A549 (cell line): ENCODE measurements around the gene ESR1. TPM values are rescaled to one million over a fixed set of nuclear protein-coding genes. Genes with fewer than 3 reads are reported as not detected.

Source experiments
- ATAC-seq, 2 experiments: fragments of 200-7000 bp in 1 of 2; fragments of >200 bp in 1 of 2; cut with Nextera tagmentation in 1 of 2; cut with Tn5 transposase in 1 of 2; 3 replicates each; pipeline versions ENCODE4 v1.8.0 to v1.9.1; 2018 to 2020; ENCODE audit warnings: mild to moderate bottlenecking in 1 of 2, moderate library complexity in 1 of 2
- CTCF ChIA-PET: fragments of 300-600 bp; sonication (Branson Sonifier 250); formaldehyde crosslinking; extraction: SDS; loops from one replicate; lab custom pipeline; 2021; ENCODE audit warnings: antibody characterized with exemption, inconsistent platforms; lab: Yijun Ruan, JAX
- POLR2A ChIA-PET: fragments of 350-600 bp; formaldehyde crosslinking; extraction: SDS; loops from one replicate; lab custom pipeline; 2021; ENCODE audit warnings: antibody characterized with exemption, inconsistent platforms; lab: Yijun Ruan, JAX
- DNase-seq, 2 experiments: peaks; one replicate each; pipeline versions ENCODE4 v3.0.0 to v3.0.0-alpha.2; 2011 to 2016; ENCODE audit warnings: low read depth in 1 of 2, low spot score in 1 of 2
- FAIRE-seq: peaks from 2 replicates; lab custom pipeline; 2011; peaks lifted over from hg19 to GRCh38; lab: Jason Lieb, UNC
- H3K27ac ChIP-seq, 2 experiments: fragments of >200 bp; sonication (Bioruptor Twin); formaldehyde crosslinking; 3 replicates each; pipeline ENCODE4 v1.5.1; 2016 to 2017
- H3K4me1 ChIP-seq: fragments of >200 bp; sonication (Bioruptor Twin); formaldehyde crosslinking; 3 replicates; pipeline ENCODE4 v1.6.1; 2016
- H3K4me2 ChIP-seq: fragments of >200 bp; sonication (Bioruptor Twin); formaldehyde crosslinking; 3 replicates; pipeline ENCODE4 v1.6.1; 2016
- H3K4me3 ChIP-seq: fragments of >200 bp; sonication (Bioruptor Twin); formaldehyde crosslinking; 3 replicates; pipeline ENCODE4 v1.5.1; 2016
- H3K9me3 ChIP-seq: fragments of >200 bp; sonication (Bioruptor Twin); formaldehyde crosslinking; 3 replicates; pipeline ENCODE4 v1.6.1; 2016
- CEBPB ChIP-seq, 2 experiments: fragments of >200 bp in 1 of 2; sonication (Bioruptor Twin) in 1 of 2; formaldehyde crosslinking in 1 of 2; IDR thresholded peaks; 2 replicates each; pipeline ENCODE4 v1.6.1; 2012 to 2016
- CHD4 ChIP-seq: fragments of 200-600 bp; sonication (generic); IDR thresholded peaks from 2 replicates; pipeline ENCODE4 v1.6.1; 2016; ENCODE audit warnings: antibody characterized with exemption, mild to moderate bottlenecking, borderline replicate concordance
- EP300 ChIP-seq, 2 experiments: fragments of >200 bp; sonication (Bioruptor Twin); formaldehyde crosslinking; IDR thresholded peaks; 2 replicates in 1 of 2; 3 replicates in 1 of 2; pipeline ENCODE4 v1.6.1; 2016 to 2017
- GATA3 ChIP-seq: IDR thresholded peaks from 2 replicates; pipeline ENCODE4 v1.6.1; 2012; ENCODE audit warnings: borderline replicate concordance
- HOXA7 ChIP-seq: fragments of 250-450 bp; sonication (Bioruptor Pico); IDR thresholded peaks from 2 replicates; pipeline ENCODE4 v1.5.0; 2020; ENCODE audit warnings: mild to moderate bottlenecking, moderate library complexity
- HOXB13 ChIP-seq: fragments of 250-450 bp; sonication (Bioruptor Pico); IDR thresholded peaks from 2 replicates; pipeline ENCODE4 v1.5.0; 2020; ENCODE audit warnings: low read depth, mild to moderate bottlenecking, moderate library complexity
- JUNB ChIP-seq: fragments of >200 bp; sonication (Bioruptor Twin); formaldehyde crosslinking; IDR thresholded peaks from 2 replicates; pipeline ENCODE4 v1.6.1; 2016
- MAZ ChIP-seq: fragments of 150-350 bp; IDR thresholded peaks from 2 replicates; pipeline ENCODE4 v1.6.1; 2014; ENCODE audit warnings: antibody characterized with exemption, low read depth, low read length, borderline replicate concordance
- POLR2A ChIP-seq: IDR thresholded peaks from 2 replicates; pipeline ENCODE4 v1.6.1; 2012; ENCODE audit warnings: mild to moderate bottlenecking, low read length
- POLR2AphosphoS2 ChIP-seq: conservative IDR thresholded peaks from 2 replicates; pipeline ENCODE4 v1.6.1; 2012; ENCODE audit warnings: low read length, improper control_type of control experiment, inconsistent platforms
- RAD21 ChIP-seq, 2 experiments: fragments of >200 bp in 1 of 2; sonication (Bioruptor Twin) in 1 of 2; formaldehyde crosslinking in 1 of 2; IDR thresholded peaks in 1 of 2; conservative IDR thresholded peaks in 1 of 2; 2 replicates in 1 of 2; 3 replicates in 1 of 2; pipeline ENCODE4 v1.6.1; 2012 to 2018; ENCODE audit warnings: inconsistent platforms in 1 of 2
- RNF2 ChIP-seq: fragments of 200-600 bp; sonication (generic); IDR thresholded peaks from 2 replicates; pipeline ENCODE4 v1.6.1; 2016; ENCODE audit warnings: low read depth, mild to moderate bottlenecking, antibody characterized with exemption, moderate library complexity, borderline replicate concordance
- SREBF2 ChIP-seq: fragments of 450-650 bp; IDR thresholded peaks from 2 replicates; pipeline ENCODE4 v1.6.1; 2014; ENCODE audit warnings: mild to moderate bottlenecking, moderate library complexity
- TP53 ChIP-seq: fragments of 250-450 bp; sonication (Bioruptor Pico); IDR thresholded peaks from 2 replicates; pipeline ENCODE4 v1.5.0; 2021; ENCODE audit warnings: mild to moderate bottlenecking, moderate library complexity
- ZC3H11A ChIP-seq: fragments of 450-650 bp; IDR thresholded peaks from 2 replicates; pipeline ENCODE4 v1.6.1; 2014; ENCODE audit warnings: antibody characterized with exemption, mild to moderate bottlenecking
- ZSCAN20 ChIP-seq: fragments of 250-450 bp; sonication (Bioruptor Pico); IDR thresholded peaks from 2 replicates; pipeline ENCODE4 v1.8.0; 2022; ENCODE audit warnings: mild to moderate bottlenecking, moderate library complexity
- WGBS: methylation state at CpG from one replicate; pipeline ENCODE4 v1.1.6; 2017; ENCODE audit errors: missing lambda C conversion rate; 5-methylcytosine and 5-hydroxymethylcytosine counted together
- polyA plus RNA-seq, 4 experiments: library from polyadenylated mRNA; depleted of rRNA in 3 of 4; stranded (reverse); fragments of >200 nt; fragmentation: RNase III in 1 of 4; extraction: RNeasy Plus Mini Kit Qiagen cat#74134 plus additional on column Dnase treatment in 1 of 4; gene quantifications; 2 replicates in 3 of 4; 3 replicates in 1 of 4; pipeline ENCODE4 v1.2.3, GENCODE V29; 2011 to 2017
- TF ChIP-seq, protein P1 (sequence below): IDR thresholded peaks from 2 replicates; pipeline ENCODE4 v1.6.1; 2012
- TF ChIP-seq, protein P2 (sequence below): fragments of 250-450 bp; sonication (Bioruptor Pico); IDR thresholded peaks from 2 replicates; pipeline ENCODE4 v1.5.0; 2020; ENCODE audit warnings: low read depth, mild to moderate bottlenecking, moderate library complexity
- TF ChIP-seq, protein P3 (sequence below): IDR thresholded peaks from 2 replicates; pipeline ENCODE4 v1.6.1; 2012; ENCODE audit warnings: low read depth, borderline replicate concordance
- TF ChIP-seq, protein P4 (sequence below): fragments of >200 bp; sonication (Bioruptor Twin); formaldehyde crosslinking; IDR thresholded peaks from 3 replicates; pipeline ENCODE4 v1.6.1; 2016
- TF ChIP-seq, protein P5 (sequence below): fragments of >200 bp; sonication (Bioruptor Twin); formaldehyde crosslinking; IDR thresholded peaks from 3 replicates; pipeline ENCODE4 v1.5.1; 2016
- TF ChIP-seq, protein P6 (sequence below): IDR thresholded peaks from 2 replicates; pipeline ENCODE4 v1.6.1; 2012

The ESR1 gene
- polyA plus RNA-seq, 2 of the 4 experiments (the other 2 are of a cell fraction), result not detected

DNA sequence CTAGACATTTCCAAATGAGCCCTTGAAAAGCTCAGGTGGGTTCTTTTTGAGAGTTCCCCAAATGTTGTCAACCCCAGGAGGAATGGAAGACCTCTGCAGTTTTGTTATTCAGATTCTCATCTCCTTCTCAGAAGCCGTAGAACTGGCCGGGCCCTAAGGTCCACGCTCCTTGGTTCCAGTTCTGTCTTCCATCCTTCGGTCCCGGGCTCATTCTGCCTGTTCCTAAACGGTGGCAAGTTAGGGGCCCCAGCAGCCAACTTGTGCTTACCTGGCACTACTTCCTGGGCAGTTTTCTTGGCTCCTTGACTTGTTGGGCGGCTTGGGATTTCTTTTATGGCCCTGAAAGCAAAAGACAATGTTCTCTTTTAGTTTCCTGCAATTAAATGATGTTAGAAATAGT, 6.4 kb downstream of the ESR1 start:
- DNase-seq (no peak), FAIRE-seq (no peak), ATAC-seq (no peak)
- POLR2A ChIA-PET, result no interaction called here
- CTCF ChIA-PET, result no interaction called here
- no peaks in the 10 kb centered on the region for H3K4me1 ChIP-seq
- TF ChIP-seq HOXA7 (CRISPR knock-in tag), result no peak
- no peak for TF ChIP-seq RAD21 (conservative IDR thresholded peaks at IDR 0.05 in 1 of 2, IDR thresholded peaks at IDR 0.05 in 1 of 2)
- TF ChIP-seq, protein P1, sequence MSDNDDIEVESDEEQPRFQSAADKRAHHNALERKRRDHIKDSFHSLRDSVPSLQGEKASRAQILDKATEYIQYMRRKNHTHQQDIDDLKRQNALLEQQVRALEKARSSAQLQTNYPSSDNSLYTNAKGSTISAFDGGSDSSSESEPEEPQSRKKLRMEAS, result no peak
- no peak for TF ChIP-seq CHD4
- TF ChIP-seq POLR2AphosphoS2, result no peak
- TF ChIP-seq, protein P2, sequence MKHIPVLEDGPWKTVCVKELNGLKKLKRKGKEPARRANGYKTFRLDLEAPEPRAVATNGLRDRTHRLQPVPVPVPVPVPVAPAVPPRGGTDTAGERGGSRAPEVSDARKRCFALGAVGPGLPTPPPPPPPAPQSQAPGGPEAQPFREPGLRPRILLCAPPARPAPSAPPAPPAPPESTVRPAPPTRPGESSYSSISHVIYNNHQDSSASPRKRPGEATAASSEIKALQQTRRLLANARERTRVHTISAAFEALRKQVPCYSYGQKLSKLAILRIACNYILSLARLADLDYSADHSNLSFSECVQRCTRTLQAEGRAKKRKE (CRISPR knock-in tag), result no peak
- TF ChIP-seq RNF2, result no peak
- no peak for TF ChIP-seq TP53 (CRISPR knock-in tag)
- TF ChIP-seq MAZ, result no peak
- TF ChIP-seq, protein P3, sequence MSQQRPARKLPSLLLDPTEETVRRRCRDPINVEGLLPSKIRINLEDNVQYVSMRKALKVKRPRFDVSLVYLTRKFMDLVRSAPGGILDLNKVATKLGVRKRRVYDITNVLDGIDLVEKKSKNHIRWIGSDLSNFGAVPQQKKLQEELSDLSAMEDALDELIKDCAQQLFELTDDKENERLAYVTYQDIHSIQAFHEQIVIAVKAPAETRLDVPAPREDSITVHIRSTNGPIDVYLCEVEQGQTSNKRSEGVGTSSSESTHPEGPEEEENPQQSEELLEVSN, result no peak
- TF ChIP-seq, protein P4, sequence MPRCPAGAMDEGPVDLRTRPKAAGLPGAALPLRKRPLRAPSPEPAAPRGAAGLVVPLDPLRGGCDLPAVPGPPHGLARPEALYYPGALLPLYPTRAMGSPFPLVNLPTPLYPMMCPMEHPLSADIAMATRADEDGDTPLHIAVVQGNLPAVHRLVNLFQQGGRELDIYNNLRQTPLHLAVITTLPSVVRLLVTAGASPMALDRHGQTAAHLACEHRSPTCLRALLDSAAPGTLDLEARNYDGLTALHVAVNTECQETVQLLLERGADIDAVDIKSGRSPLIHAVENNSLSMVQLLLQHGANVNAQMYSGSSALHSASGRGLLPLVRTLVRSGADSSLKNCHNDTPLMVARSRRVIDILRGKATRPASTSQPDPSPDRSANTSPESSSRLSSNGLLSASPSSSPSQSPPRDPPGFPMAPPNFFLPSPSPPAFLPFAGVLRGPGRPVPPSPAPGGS, result no peak
- no peaks in the 10 kb centered on the region for H3K9me3 ChIP-seq
- no peak overlapping the region for H3K4me2 ChIP-seq
- no peak overlapping the region for H3K4me3 ChIP-seq
- H3K27ac ChIP-seq, result no peak overlapping the region
- 12% methylated on average over 7 of the region's 7 CpGs for WGBS

DNA sequence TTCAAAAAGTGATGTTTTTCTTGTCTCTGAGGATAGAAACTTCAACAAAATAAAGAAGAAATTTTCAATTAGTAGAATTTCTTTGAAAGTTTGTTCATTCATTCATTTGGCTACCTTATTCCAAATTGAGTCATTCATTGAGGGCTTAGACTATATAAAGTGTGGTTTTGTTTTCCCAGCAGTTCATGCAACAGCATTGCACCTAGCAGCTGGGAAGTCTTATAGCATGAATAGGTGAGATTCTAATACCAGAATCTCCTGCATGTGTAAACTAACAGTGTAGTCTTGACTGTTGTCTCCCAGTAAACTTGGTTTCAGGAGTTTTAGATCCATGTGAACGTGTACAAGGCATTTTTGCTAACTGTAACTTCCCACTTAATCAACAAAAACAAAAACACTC, 7.1 kb downstream of the ESR1 start:
- DNase-seq, result no peak
- CTCF ChIA-PET, result no interaction called here
- ATAC-seq, result no peak
- WGBS, result 0% methylated on average over 1 of the region's 1 CpG
- POLR2A ChIA-PET, result no interaction called here
- FAIRE-seq, result no peak
- no peaks in the 10 kb centered on the region for H3K4me1 ChIP-seq
- H3K27ac ChIP-seq, result no peak overlapping the region
- no peak overlapping the region for H3K4me3 ChIP-seq
- H3K4me2 ChIP-seq, result no peak overlapping the region
- no peak for TF ChIP-seq SREBF2
- TF ChIP-seq MAZ, result no peak
- no peak for TF ChIP-seq GATA3
- H3K9me3 ChIP-seq, result no peaks in the 10 kb centered on the region

DNA sequence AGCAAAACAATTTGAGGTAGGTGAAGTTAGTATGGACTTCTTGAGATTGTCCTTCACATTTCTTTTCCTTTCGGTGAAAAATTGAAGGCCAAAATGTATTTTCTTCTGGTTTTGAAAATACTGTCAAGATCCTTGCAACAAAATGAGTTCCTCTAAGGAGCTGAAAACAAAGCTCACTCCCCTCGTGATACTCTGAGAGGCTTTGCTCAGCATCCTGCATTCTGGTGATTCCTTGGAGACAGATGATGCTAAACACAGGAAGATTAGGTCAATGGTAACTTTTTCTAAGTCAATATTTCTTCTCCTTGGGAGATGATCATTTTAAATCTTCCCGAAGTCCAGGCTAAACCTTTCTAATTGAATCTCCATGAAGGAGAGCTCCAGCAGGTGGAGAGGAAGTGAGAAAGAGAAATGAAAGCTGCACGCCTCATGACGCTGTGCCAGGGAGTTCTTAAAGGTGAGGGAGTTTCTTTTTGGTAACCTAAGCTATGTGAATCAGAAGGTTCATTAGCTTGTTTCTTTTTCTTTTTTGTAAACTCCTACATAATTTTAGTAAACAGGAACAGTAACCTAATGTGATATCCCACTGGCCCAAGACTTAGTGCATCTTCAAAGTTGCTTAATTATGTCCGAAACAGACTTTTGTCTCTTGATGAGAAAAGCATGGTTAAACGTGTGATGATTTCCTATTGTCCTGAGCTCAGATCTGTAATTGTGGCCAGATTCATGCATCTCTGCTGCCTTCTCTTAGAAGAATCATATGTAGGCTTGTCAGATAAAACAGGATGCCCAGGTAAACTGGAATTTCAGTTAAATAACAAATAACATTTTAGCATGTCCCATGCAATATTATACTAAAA, 15.0 kb downstream of the ESR1 start:
- ATAC-seq (no peak), FAIRE-seq (no peak), DNase-seq (no peak)
- TF ChIP-seq JUNB, result no peak
- TF ChIP-seq POLR2A, result no peak
- TF ChIP-seq ZC3H11A, result no peak
- TF ChIP-seq CEBPB (IDR thresholded peaks at IDR 0.05), result no peak
- TF ChIP-seq ZSCAN20 (CRISPR knock-in tag), result no peak
- TF ChIP-seq GATA3, result no peak
- TF ChIP-seq HOXB13 (CRISPR knock-in tag), result no peak
- TF ChIP-seq, protein P5, sequence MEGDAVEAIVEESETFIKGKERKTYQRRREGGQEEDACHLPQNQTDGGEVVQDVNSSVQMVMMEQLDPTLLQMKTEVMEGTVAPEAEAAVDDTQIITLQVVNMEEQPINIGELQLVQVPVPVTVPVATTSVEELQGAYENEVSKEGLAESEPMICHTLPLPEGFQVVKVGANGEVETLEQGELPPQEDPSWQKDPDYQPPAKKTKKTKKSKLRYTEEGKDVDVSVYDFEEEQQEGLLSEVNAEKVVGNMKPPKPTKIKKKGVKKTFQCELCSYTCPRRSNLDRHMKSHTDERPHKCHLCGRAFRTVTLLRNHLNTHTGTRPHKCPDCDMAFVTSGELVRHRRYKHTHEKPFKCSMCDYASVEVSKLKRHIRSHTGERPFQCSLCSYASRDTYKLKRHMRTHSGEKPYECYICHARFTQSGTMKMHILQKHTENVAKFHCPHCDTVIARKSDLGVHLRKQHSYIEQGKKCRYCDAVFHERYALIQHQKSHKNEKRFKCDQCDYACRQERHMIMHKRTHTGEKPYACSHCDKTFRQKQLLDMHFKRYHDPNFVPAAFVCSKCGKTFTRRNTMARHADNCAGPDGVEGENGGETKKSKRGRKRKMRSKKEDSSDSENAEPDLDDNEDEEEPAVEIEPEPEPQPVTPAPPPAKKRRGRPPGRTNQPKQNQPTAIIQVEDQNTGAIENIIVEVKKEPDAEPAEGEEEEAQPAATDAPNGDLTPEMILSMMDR, result no peak
- TF ChIP-seq, protein P2 (CRISPR knock-in tag), result no peak
- TF ChIP-seq, protein P6, sequence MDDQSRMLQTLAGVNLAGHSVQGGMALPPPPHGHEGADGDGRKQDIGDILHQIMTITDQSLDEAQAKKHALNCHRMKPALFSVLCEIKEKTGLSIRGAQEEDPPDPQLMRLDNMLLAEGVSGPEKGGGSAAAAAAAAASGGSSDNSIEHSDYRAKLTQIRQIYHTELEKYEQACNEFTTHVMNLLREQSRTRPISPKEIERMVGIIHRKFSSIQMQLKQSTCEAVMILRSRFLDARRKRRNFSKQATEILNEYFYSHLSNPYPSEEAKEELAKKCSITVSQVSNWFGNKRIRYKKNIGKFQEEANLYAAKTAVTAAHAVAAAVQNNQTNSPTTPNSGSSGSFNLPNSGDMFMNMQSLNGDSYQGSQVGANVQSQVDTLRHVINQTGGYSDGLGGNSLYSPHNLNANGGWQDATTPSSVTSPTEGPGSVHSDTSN, result no peak
- no peak for TF ChIP-seq EP300 (IDR thresholded peaks at IDR 0.05)
- ChIA-PET POLR2A (no interaction called here), CTCF (no interaction called here)
- H3K4me2 ChIP-seq, result no peak overlapping the region
- no peak overlapping the region for H3K4me3 ChIP-seq
- H3K4me1 ChIP-seq, result no peaks in the 10 kb centered on the region
- WGBS, result 19% methylated on average over 7 of the region's 7 CpGs
- no peaks in the 10 kb centered on the region for H3K9me3 ChIP-seq
- no peak overlapping the region for H3K27ac ChIP-seq
